ENCODE data around the gene NCBP1. TPM values are rescaled to one million over a fixed set of nuclear protein-coding genes. Genes with fewer than 3 reads are reported as not detected.

NCBP1 gene
- total and polyA plus RNA-seq, 9 of the 15 experiments (the other 6 are each of a cell fraction or from before 2014, with no cell fraction given): 29.4 to 69.7 (median 57.5) TPM

GRCh38 chr9:97636903-97637302, 3.3 kb downstream of the NCBP1 start:
- in situ Hi-C loops (cut with MboI) (no loop called here), intact Hi-C loops (cut with micrococcal nuclease) (no loop called here)
- Histone ChIP-seq H3K27ac (ENCODE audit: extremely low read depth, low read depth, low read length) (peak overlapping the region; percentile 25; the same call in 1 of the 3 replicates), H3K36me3 (ENCODE audit: control insufficient read depth, insufficient read depth, low read length) (peaks cover 47% of the 10 kb centered on the region), H3K27me3 (ENCODE audit: control insufficient read depth in 2 of 2, insufficient read depth in 2 of 2, low read length in 2 of 2) (no peaks in the 10 kb centered on the region), H3K9me3 (replicated peaks; ENCODE audit: control insufficient read depth, insufficient read depth, low read depth, low read length) (no peaks in the 10 kb centered on the region), H3K4me1 (replicated peaks in 1 of 2; ENCODE audit: control insufficient read depth in 2 of 2, insufficient read depth in 2 of 2, low read length in 2 of 2) (peaks cover 0 to 17% of the 10 kb centered on the region in 2 experiments; a peak in 3 of 5 replicates), H3K4me3 (peak overlapping the region; percentile 19; the same call in 1 of the 2 replicates), H2AFZ (ENCODE audit: low read depth, low read length) (no peak overlapping the region), H3K9ac (ENCODE audit: insufficient read depth in 1 of 2, low read depth in 2 of 2, low read length in 2 of 2) (peak overlapping the region; percentile 19 to 41; a peak in 2 of 4 replicates), H4K20me1 (replicated peaks; ENCODE audit: control insufficient read depth, insufficient read depth, low read length) (peaks cover 8% of the 10 kb centered on the region), H3K79me2 (ENCODE audit: control insufficient read depth, insufficient read depth, low read length) (peaks cover 88% of the 10 kb centered on the region), H3K4me2 (ENCODE audit: insufficient read depth, low read length) (peak overlapping the region; percentile 77), H3K9me1 (ENCODE audit: control insufficient read depth, insufficient read depth, low read length) (peaks cover 6% of the 10 kb centered on the region)
- ATAC-seq (no peak), DNase-seq (ENCODE audit: extremely low read depth in 1 of 4, low spot score in 3 of 4) (peak in 1 of 4 experiments; percentile 17), FAIRE-seq (no peak)
- BruUV-seq (replicated peaks): no TSS peak
- WGBS (ENCODE audit: insufficient coverage, low coverage, missing lambda C conversion rate): 14% methylated on average over 3 of the region's 3 CpGs
- ChIA-PET CTCF (ENCODE audit: low intra/inter-chr PET ratio) (no interaction called here), POLR2A (interaction anchor here (0.7 to 2.5 kb wide), 3 partner anchors 9 to 20 kb away, joined by 3 to 10 read pairs (median 3); no protein-coding TSS in a partner anchor)
- TF ChIP-seq HMGXB4 (CRISPR knock-in tag; IDR thresholded peaks at IDR 0.05) (no peak), ZBTB40 (IDR thresholded peaks at IDR 0.05) (no peak), ZBTB40 (CRISPR knock-in tag; IDR thresholded peaks at IDR 0.05) (no peak), ZNF830 (CRISPR knock-in tag; IDR thresholded peaks at IDR 0.05) (no peak), KDM5B (IDR thresholded peaks at IDR 0.05; ENCODE audit: insufficient replicate concordance, low read depth, low read length) (no peak), ZFX (CRISPR knock-in tag; IDR thresholded peaks at IDR 0.05) (0 out of 2 replicates have a peak, but pooled peaks have one; percentile 12), MBD1 (CRISPR knock-in tag; IDR thresholded peaks at IDR 0.05) (no peak)
